OCI-LY3 (cell line): ENCODE data around the gene PRDM16.

Experiments used
- H2AFZ ChIP-seq: fragments of 200-600, 300-600 bp; shearing (Covaris generic); 2 replicates; pipeline ENCODE4 v1.6.0; 2014; ENCODE audit warnings: antibody characterized with exemption, low read depth, low read length
- H3K27ac ChIP-seq: fragments of 200-600, 300-600 bp; sonication (generic); 2 replicates; pipeline ENCODE4 v1.5.1; 2014; ENCODE audit warnings: mild to moderate bottlenecking, low read length, moderate library complexity, mixed read lengths
- H3K27me3 ChIP-seq: fragments of 200-600, 300-600 bp; sonication (generic); 2 replicates; pipeline ENCODE4 v1.6.1; 2014; ENCODE audit warnings: low read depth, low read length, mixed read lengths
- H3K36me3 ChIP-seq: fragments of 200-600, 300-600 bp; sonication (generic); replicated peaks from 2 replicates; pipeline ENCODE3; 2014; ENCODE audit warnings: low read depth, low read length, mixed read lengths
- H3K4me1 ChIP-seq: fragments of 300-600, 200-600 bp; sonication (generic); 2 replicates; pipeline ENCODE4 v1.6.1; 2014; ENCODE audit warnings: low read length, mixed read lengths
- H3K4me2 ChIP-seq: fragments of 200-600, 300-600 bp; sonication (generic); 2 replicates; pipeline ENCODE4 v1.6.1; 2014; ENCODE audit warnings: low read length, mixed read lengths
- H3K4me3 ChIP-seq: fragments of 300-600, 200-600 bp; sonication (generic); 2 replicates; pipeline ENCODE4 v1.5.1; 2014; ENCODE audit warnings: antibody characterized with exemption, mild to moderate bottlenecking, low read length, moderate library complexity
- H3K79me2 ChIP-seq: fragments of 300-600, 200-600 bp; shearing (Covaris generic); 2 replicates; pipeline ENCODE4 v1.6.1; 2014; ENCODE audit warnings: mild to moderate bottlenecking, low read length, mixed read lengths
- H3K9ac ChIP-seq: fragments of 300-600, 200-600 bp; shearing (Covaris generic); 2 replicates; pipeline ENCODE4 v1.6.0; 2014; ENCODE audit warnings: mild to moderate bottlenecking, low read length, moderate library complexity
- H3K9me3 ChIP-seq: fragments of 200-600, 300-600 bp; shearing (Covaris generic); 2 replicates; pipeline ENCODE4 v1.6.1; 2014; ENCODE audit warnings: low read length, mixed read lengths; ENCODE audit not compliant: insufficient read depth
- H4K20me1 ChIP-seq: fragments of 200-600, 300-600 bp; sonication (generic); 2 replicates; pipeline ENCODE4 v1.6.1; 2016; ENCODE audit warnings: low read length, mixed read lengths; ENCODE audit not compliant: insufficient read depth
- CTCF ChIP-seq: fragments of 200-600, 300-600 bp; sonication (generic); IDR thresholded peaks from 2 replicates; pipeline ENCODE4 v1.5.1; 2014; ENCODE audit warnings: antibody characterized with exemption, low read length, low read depth
- EZH2phosphoT487 ChIP-seq: fragments of 200-600 bp; shearing (Covaris generic); IDR thresholded peaks from 2 replicates; pipeline ENCODE4 v1.6.1; 2018; ENCODE audit warnings: antibody characterized with exemption, mixed run types, low read depth

PRDM16 gene

GRCh38 chr1:3176028-3176427 is 107.0 kb downstream of the PRDM16 start:
- Histone ChIP-seq H3K36me3 (no peaks in the 10 kb centered on the region), H2AFZ (no peak overlapping the region), H3K9ac (no peak overlapping the region), H3K27me3 (no peaks in the 10 kb centered on the region), H3K4me3 (no peak overlapping the region), H4K20me1 (no peaks in the 10 kb centered on the region), H3K79me2 (no peaks in the 10 kb centered on the region), H3K4me1 (no peaks in the 10 kb centered on the region), H3K4me2 (no peak overlapping the region), H3K9me3 (peaks cover 3% of the 10 kb centered on the region; the same call in 1 of the 2 replicates), H3K27ac (no peak overlapping the region)
- TF ChIP-seq CTCF (no peak), EZH2phosphoT487 (no peak)

- no peak overlapping the region for H3K9ac ChIP-seq
- H3K4me2 ChIP-seq: no peak overlapping the region
- H4K20me1 ChIP-seq: no peaks in the 10 kb centered on the region
- TF ChIP-seq CTCF (no peak), EZH2phosphoT487 (no peak)
- H2AFZ ChIP-seq: no peak overlapping the region
- no peak overlapping the region for H3K27ac ChIP-seq
- H3K36me3 ChIP-seq: no peaks in the 10 kb centered on the region
- no peak overlapping the region for H3K4me3 ChIP-seq
- no peaks in the 10 kb centered on the region for H3K4me1 ChIP-seq
- H3K27me3 ChIP-seq: no peaks in the 10 kb centered on the region
- peaks cover 10% of the 10 kb centered on the region; the same call in 1 of the 2 replicates for H3K9me3 ChIP-seq
- no peaks in the 10 kb centered on the region for H3K79me2 ChIP-seq
Observed at GRCh38 chr1:3176820-3177219, 107.8 kb downstream of the PRDM16 start.

DNA sequence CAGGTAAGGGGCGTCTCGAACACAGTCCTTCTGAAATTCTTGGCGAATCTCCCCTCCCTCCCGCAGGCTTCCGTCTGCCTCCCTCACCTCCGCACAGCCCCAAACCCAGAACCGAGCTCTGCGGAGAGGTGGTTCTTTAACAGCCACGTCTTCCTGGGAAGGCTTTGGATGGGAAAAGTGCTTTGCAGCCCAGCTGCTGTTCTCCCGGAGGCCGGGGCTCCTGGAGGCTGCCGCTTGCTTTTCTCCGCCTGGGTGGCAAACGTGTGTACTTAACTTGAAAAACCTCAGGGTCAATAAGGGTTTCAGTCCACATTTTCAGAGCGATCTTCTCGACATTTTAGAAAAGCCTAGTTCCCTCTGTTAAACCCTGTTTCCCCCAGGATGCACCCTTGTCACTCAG is 109.3 kb downstream of the PRDM16 start:
- Histone ChIP-seq H2AFZ (no peak overlapping the region), H3K4me1 (no peaks in the 10 kb centered on the region), H3K36me3 (no peaks in the 10 kb centered on the region), H4K20me1 (no peaks in the 10 kb centered on the region), H3K79me2 (no peaks in the 10 kb centered on the region), H3K27ac (no peak overlapping the region), H3K4me3 (no peak overlapping the region), H3K27me3 (no peaks in the 10 kb centered on the region), H3K4me2 (no peak overlapping the region), H3K9ac (no peak overlapping the region), H3K9me3 (peaks cover 11% of the 10 kb centered on the region; the same call in 1 of the 2 replicates)
- no peak for TF ChIP-seq EZH2phosphoT487
- no peak for TF ChIP-seq CTCF

- TF ChIP-seq CTCF (no peak), EZH2phosphoT487 (no peak)
- Histone ChIP-seq H3K79me2 (no peaks in the 10 kb centered on the region), H3K9ac (no peak overlapping the region), H3K27ac (no peak overlapping the region), H3K4me1 (no peaks in the 10 kb centered on the region), H2AFZ (no peak overlapping the region), H3K4me2 (no peak overlapping the region), H3K9me3 (peaks cover 11% of the 10 kb centered on the region; the same call in 1 of the 2 replicates), H3K4me3 (no peak overlapping the region), H3K36me3 (no peaks in the 10 kb centered on the region), H3K27me3 (no peaks in the 10 kb centered on the region), H4K20me1 (no peaks in the 10 kb centered on the region)
Observed at GRCh38 chr1:3179471-3179870, 110.5 kb downstream of the PRDM16 start.
